ENCODE results near the gene GP2. TPM values are rescaled to one million over a fixed set of nuclear protein-coding genes. Genes with fewer than 3 reads are reported as not detected.

Gene GP2
- total RNA-seq, 1 experiment from 2014 or later: not detected

DNA sequence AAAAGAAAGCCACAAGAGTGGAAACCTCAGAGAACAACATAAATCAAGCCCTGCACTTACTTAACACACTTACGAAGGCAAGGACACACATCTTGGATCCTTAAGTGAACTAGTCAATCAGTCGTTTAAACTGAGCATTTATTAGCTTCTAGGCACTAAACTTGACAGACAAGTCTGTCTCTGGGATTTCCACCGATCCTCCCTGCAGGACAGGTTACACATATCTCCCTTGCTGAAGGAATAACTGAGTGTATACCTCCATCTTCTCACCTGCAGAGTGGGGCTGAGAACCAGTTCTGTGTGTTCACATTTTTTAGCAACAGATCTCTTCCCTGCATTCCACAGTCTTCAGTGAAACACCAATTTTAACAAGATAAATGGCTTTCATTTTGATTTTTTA is 8.9 kb downstream of the GP2 start:
- ChIA-PET CTCF (no interaction called here), POLR2A (no interaction called here)
- TF ChIP-seq, protein P1, sequence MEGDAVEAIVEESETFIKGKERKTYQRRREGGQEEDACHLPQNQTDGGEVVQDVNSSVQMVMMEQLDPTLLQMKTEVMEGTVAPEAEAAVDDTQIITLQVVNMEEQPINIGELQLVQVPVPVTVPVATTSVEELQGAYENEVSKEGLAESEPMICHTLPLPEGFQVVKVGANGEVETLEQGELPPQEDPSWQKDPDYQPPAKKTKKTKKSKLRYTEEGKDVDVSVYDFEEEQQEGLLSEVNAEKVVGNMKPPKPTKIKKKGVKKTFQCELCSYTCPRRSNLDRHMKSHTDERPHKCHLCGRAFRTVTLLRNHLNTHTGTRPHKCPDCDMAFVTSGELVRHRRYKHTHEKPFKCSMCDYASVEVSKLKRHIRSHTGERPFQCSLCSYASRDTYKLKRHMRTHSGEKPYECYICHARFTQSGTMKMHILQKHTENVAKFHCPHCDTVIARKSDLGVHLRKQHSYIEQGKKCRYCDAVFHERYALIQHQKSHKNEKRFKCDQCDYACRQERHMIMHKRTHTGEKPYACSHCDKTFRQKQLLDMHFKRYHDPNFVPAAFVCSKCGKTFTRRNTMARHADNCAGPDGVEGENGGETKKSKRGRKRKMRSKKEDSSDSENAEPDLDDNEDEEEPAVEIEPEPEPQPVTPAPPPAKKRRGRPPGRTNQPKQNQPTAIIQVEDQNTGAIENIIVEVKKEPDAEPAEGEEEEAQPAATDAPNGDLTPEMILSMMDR (IDR thresholded peaks at IDR 0.05; ENCODE audit: unreplicated experiment): no peak
- intact Hi-C loops (cut with micrococcal nuclease): no loop called here
- Mint-ChIP-seq H3K27me3 (ENCODE audit: insufficient read depth, unreplicated experiment) (peaks cover 2% of the 10 kb centered on the region), H3K27ac (ENCODE audit: low read depth, unreplicated experiment) (no peak overlapping the region), H3K4me3 (ENCODE audit: unreplicated experiment) (no peak overlapping the region), H3K9me3 (ENCODE audit: unreplicated experiment) (peaks cover under 1% of the 10 kb centered on the region), H3K4me1 (ENCODE audit: insufficient read depth, unreplicated experiment) (no peaks in the 10 kb centered on the region), H3K36me3 (ENCODE audit: insufficient read depth, unreplicated experiment) (no peaks in the 10 kb centered on the region)
- no peak for DNase-seq (ENCODE audit: unreplicated experiment)
- BruUV-seq (replicated peaks): no TSS peak

DNA sequence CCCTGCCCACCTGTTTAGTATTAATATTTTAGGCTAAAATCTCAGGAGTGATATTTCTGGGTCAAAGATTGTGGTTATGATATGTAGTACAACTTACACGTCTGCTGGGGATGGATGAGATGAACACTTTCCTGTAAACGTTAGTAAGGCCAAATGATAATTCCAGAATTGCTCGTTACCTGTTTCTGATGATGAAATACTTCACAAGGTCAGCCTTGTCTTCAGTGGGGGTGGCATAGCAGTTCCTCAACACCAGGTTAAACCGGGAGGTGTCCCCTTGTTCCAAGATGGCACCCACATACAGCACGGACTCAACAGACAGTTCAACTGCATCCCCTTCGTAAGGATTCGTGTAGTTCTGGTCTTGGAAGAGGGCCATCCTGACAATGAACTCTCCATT is 9.3 kb downstream of the GP2 start:
- CTCF ChIA-PET: interaction anchor here (1.0 kb wide), 1 partner anchor 17 kb away, joined by 3 read pairs; no protein-coding TSS in a partner anchor
- H3K27ac Mint-ChIP-seq (ENCODE audit: low read depth, unreplicated experiment): no peak overlapping the region
- H3K36me3 Mint-ChIP-seq (ENCODE audit: insufficient read depth, unreplicated experiment): no peaks in the 10 kb centered on the region
- BruUV-seq (replicated peaks): no TSS peak
- DNase-seq (ENCODE audit: unreplicated experiment): no peak
- peaks cover 5% of the 10 kb centered on the region for H3K9me3 Mint-ChIP-seq (ENCODE audit: unreplicated experiment)
- H3K4me1 Mint-ChIP-seq (ENCODE audit: insufficient read depth, unreplicated experiment): no peaks in the 10 kb centered on the region
- POLR2A ChIA-PET: no interaction called here
- intact Hi-C loops (cut with micrococcal nuclease): no loop called here
- no peak overlapping the region for H3K4me3 Mint-ChIP-seq (ENCODE audit: unreplicated experiment)
- TF ChIP-seq, protein P1 (IDR thresholded peaks at IDR 0.05; ENCODE audit: unreplicated experiment): no peak
- H3K27me3 Mint-ChIP-seq (ENCODE audit: insufficient read depth, unreplicated experiment): peaks cover 6% of the 10 kb centered on the region

- no peak for DNase-seq (ENCODE audit: unreplicated experiment)
- BruUV-seq (replicated peaks): no TSS peak
- Mint-ChIP-seq H3K27me3 (ENCODE audit: insufficient read depth, unreplicated experiment) (peaks cover 6% of the 10 kb centered on the region), H3K4me1 (ENCODE audit: insufficient read depth, unreplicated experiment) (no peaks in the 10 kb centered on the region), H3K36me3 (ENCODE audit: insufficient read depth, unreplicated experiment) (no peaks in the 10 kb centered on the region), H3K4me3 (ENCODE audit: unreplicated experiment) (no peak overlapping the region), H3K9me3 (ENCODE audit: unreplicated experiment) (peaks cover 7% of the 10 kb centered on the region), H3K27ac (ENCODE audit: low read depth, unreplicated experiment) (no peak overlapping the region)
- TF ChIP-seq, protein P1 (IDR thresholded peaks at IDR 0.05; ENCODE audit: unreplicated experiment): no peak
- CTCF ChIA-PET: interaction anchor here (1.0 kb wide), 1 partner anchor 16 kb away, joined by 3 read pairs; no protein-coding TSS in a partner anchor
- POLR2A ChIA-PET: no interaction called here
- intact Hi-C loops (cut with micrococcal nuclease): no loop called here
These were observed 10.2 kb downstream of the GP2 start for GRCh38 chr16:20317117-20317516.

- Mint-ChIP-seq H3K4me1 (ENCODE audit: insufficient read depth, unreplicated experiment) (no peaks in the 10 kb centered on the region), H3K27ac (ENCODE audit: low read depth, unreplicated experiment) (no peak overlapping the region), H3K36me3 (ENCODE audit: insufficient read depth, unreplicated experiment) (no peaks in the 10 kb centered on the region), H3K27me3 (ENCODE audit: insufficient read depth, unreplicated experiment) (peaks cover 6% of the 10 kb centered on the region), H3K9me3 (ENCODE audit: unreplicated experiment) (peaks cover 7% of the 10 kb centered on the region), H3K4me3 (ENCODE audit: unreplicated experiment) (no peak overlapping the region)
- CTCF ChIA-PET: no interaction called here
- TF ChIP-seq, protein P1 (IDR thresholded peaks at IDR 0.05; ENCODE audit: unreplicated experiment): no peak
- no peak for DNase-seq (ENCODE audit: unreplicated experiment)
- no TSS peak for BruUV-seq (replicated peaks)
- POLR2A ChIA-PET: no interaction called here
- intact Hi-C loops (cut with micrococcal nuclease): no loop called here
These were observed 10.6 kb downstream of the GP2 start for GRCh38 chr16:20316715-20317114.

All from MCF 10A (cell line).